GM18873 (cell line): Measurements from ENCODE around the gene SRPRB.

Source experiments
- ATAC-seq: cut with Tn5 transposase; IDR thresholded peaks from one replicate; pipeline ENCODE4 v1.9.1; 2021; ENCODE audit warnings: mild to moderate bottlenecking, moderate library complexity, moderate number of reproducible peaks; ENCODE audit not compliant: unreplicated experiment, low FRiP score

The SRPRB gene

GRCh38 chr3:133838296-133838789 is 32.7 kb downstream of the SRPRB start:
- ATAC-seq = no peak

GRCh38 chr3:133838916-133839800 is 33.5 kb downstream of the SRPRB start:
- ATAC-seq = no peak

- ATAC-seq = no peak
Measured at GRCh38 chr3:133840055-133840737, 34.6 kb downstream of the SRPRB start.

- ATAC-seq = no peak
Measured at GRCh38 chr3:133840767-133841166, 35.2 kb downstream of the SRPRB start.

GRCh38 chr3:133841196-133841595 is 35.6 kb downstream of the SRPRB start:
- no peak for ATAC-seq

GRCh38 chr3:133842158-133842557 is 36.5 kb downstream of the SRPRB start:
- no peak for ATAC-seq

- no peak for ATAC-seq
Measured at GRCh38 chr3:133843634-133844033, 38.0 kb downstream of the SRPRB start.

- no peak for ATAC-seq
Measured at GRCh38 chr3:133845127-133845526, 39.5 kb downstream of the SRPRB start.

- ATAC-seq = no peak
Measured at GRCh38 chr3:133849346-133849745, 43.7 kb downstream of the SRPRB start.

GRCh38 chr3:133850034-133850433 is 44.4 kb downstream of the SRPRB start:
- ATAC-seq = no peak

GRCh38 chr3:133851266-133851906 is 45.8 kb downstream of the SRPRB start:
- no peak for ATAC-seq

- ATAC-seq = no peak
Measured at GRCh38 chr3:133851931-133852330, 46.3 kb downstream of the SRPRB start.

GRCh38 chr3:133853063-133853924 is 47.7 kb downstream of the SRPRB start:
- no peak for ATAC-seq

GRCh38 chr3:133853925-133854227 is 48.3 kb downstream of the SRPRB start:
- no peak for ATAC-seq

- ATAC-seq = no peak
Measured at GRCh38 chr3:133854264-133855001, 48.8 kb downstream of the SRPRB start.

GRCh38 chr3:133855002-133855370 is 49.4 kb downstream of the SRPRB start:
- no peak for ATAC-seq

GRCh38 chr3:133855772-133856171 is 50.2 kb downstream of the SRPRB start:
- no peak for ATAC-seq

GRCh38 chr3:133856316-133856715 is 50.7 kb downstream of the SRPRB start:
- no peak for ATAC-seq

GRCh38 chr3:133857767-133858166 is 52.2 kb downstream of the SRPRB start:
- no peak for ATAC-seq
